Brain microvascular endothelial cell (primary cell): ENCODE results near the gene LY6G5B.

ENCODE experiments used
- DNase-seq: peaks from one replicate; pipeline ENCODE4 v3.0.0-alpha.2; 2020
- H3K27ac ChIP-seq: fragments of 250-450 bp; sonication (Bioruptor Pico); 2 replicates; pipeline ENCODE4 v1.5.1; 2020; ENCODE audit warnings: mild to moderate bottlenecking, moderate library complexity
- H3K27me3 ChIP-seq: fragments of 250-450 bp; sonication (Bioruptor Pico); replicated peaks from 2 replicates; pipeline ENCODE4 v1.5.1; 2020; ENCODE audit warnings: mild to moderate bottlenecking
- H3K36me3 ChIP-seq: fragments of 250-450 bp; sonication (Bioruptor Pico); replicated peaks from 2 replicates; pipeline ENCODE4 v1.5.1; 2020; ENCODE audit warnings: mild to moderate bottlenecking
- H3K4me3 ChIP-seq: 2 replicates; pipeline ENCODE4 v1.5.1; 2011; ENCODE audit warnings: low read depth, mild to moderate bottlenecking, control low read depth, low read length, moderate library complexity
- in situ Hi-C: cut with HindIII; loops from 2 replicates; pipeline ENCODE4 v1.10.0; 2017; ENCODE audit warnings: low sequenced_read_pairs, low pct_ligation_motif_present
- TF ChIP-seq, protein P1 (sequence below): IDR thresholded peaks from 2 replicates; pipeline ENCODE4 v1.5.1; 2011; ENCODE audit warnings: low read depth, mild to moderate bottlenecking, moderate library complexity, low read length, control low read depth, inconsistent platforms; ENCODE audit errors: missing control alignments

The LY6G5B gene

GRCh38 chr6:31659649-31660380 is 10.0 kb upstream of the LY6G5B start:
- in situ Hi-C loops, result no loop called here
- Histone ChIP-seq H3K36me3 (peaks cover 9% of the 10 kb centered on the region), H3K4me3 (peak overlapping the region; percentile 87), H3K27ac (peak overlapping the region; percentile 43), H3K27me3 (no peaks in the 10 kb centered on the region)
- DNase-seq, result no peak
- TF ChIP-seq, protein P1, sequence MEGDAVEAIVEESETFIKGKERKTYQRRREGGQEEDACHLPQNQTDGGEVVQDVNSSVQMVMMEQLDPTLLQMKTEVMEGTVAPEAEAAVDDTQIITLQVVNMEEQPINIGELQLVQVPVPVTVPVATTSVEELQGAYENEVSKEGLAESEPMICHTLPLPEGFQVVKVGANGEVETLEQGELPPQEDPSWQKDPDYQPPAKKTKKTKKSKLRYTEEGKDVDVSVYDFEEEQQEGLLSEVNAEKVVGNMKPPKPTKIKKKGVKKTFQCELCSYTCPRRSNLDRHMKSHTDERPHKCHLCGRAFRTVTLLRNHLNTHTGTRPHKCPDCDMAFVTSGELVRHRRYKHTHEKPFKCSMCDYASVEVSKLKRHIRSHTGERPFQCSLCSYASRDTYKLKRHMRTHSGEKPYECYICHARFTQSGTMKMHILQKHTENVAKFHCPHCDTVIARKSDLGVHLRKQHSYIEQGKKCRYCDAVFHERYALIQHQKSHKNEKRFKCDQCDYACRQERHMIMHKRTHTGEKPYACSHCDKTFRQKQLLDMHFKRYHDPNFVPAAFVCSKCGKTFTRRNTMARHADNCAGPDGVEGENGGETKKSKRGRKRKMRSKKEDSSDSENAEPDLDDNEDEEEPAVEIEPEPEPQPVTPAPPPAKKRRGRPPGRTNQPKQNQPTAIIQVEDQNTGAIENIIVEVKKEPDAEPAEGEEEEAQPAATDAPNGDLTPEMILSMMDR, result no peak

GRCh38 chr6:31660381-31661261 is 9.2 kb upstream of the LY6G5B start, which contains the start of gene C6orf47:
Gene C6orf47 (minus strand): TSS chr6:31660778. CDS start chr6:31659947, 831 bp downstream.
- TF ChIP-seq, protein P1, result peak; percentile 8
- Histone ChIP-seq H3K27ac (peak within 1 kb of the TSS; percentile 43), H3K4me3 (peak within 1 kb of the TSS; percentile 87), H3K27me3 (no peaks in the 10 kb centered on the region), H3K36me3 (peaks cover 9% of the 10 kb centered on the region)
- peak; percentile 72 for DNase-seq
- in situ Hi-C loops, result no loop called here

GRCh38 chr6:31661262-31662123 is 8.3 kb upstream of the LY6G5B start:
- TF ChIP-seq, protein P1, result no peak
- Histone ChIP-seq H3K36me3 (peaks cover 11% of the 10 kb centered on the region), H3K4me3 (peak overlapping the region; percentile 87), H3K27ac (peak overlapping the region; percentile 43), H3K27me3 (no peaks in the 10 kb centered on the region)
- DNase-seq, result no peak
- in situ Hi-C loops, result no loop called here

- Histone ChIP-seq H3K4me3 (no peak overlapping the region), H3K36me3 (peaks cover 18% of the 10 kb centered on the region), H3K27me3 (no peaks in the 10 kb centered on the region), H3K27ac (no peak overlapping the region)
- in situ Hi-C loops, result no loop called here
- no peak for DNase-seq
- TF ChIP-seq, protein P1, result no peak
Observed at GRCh38 chr6:31662124-31662723, 7.6 kb upstream of the LY6G5B start.
